Ishikawa (cell line): ENCODE measurements around the gene LSMEM2.

Source experiments
- EGR1 ChIP-seq: IDR thresholded peaks from 2 replicates; pipeline ENCODE4 v1.6.1; 2012
- EP300 ChIP-seq: IDR thresholded peaks from 2 replicates; pipeline ENCODE4 v1.6.1; 2012; ENCODE audit warnings: borderline replicate concordance
- MAX ChIP-seq: IDR thresholded peaks from 2 replicates; pipeline ENCODE4 v1.6.1; 2012
- NFIC ChIP-seq: IDR thresholded peaks from 2 replicates; pipeline ENCODE4 v1.6.1; 2012
- REST ChIP-seq: IDR thresholded peaks from 2 replicates; pipeline ENCODE4 v1.6.1; 2012; ENCODE audit warnings: low read depth, mild to moderate bottlenecking
- TAF1 ChIP-seq: IDR thresholded peaks from 2 replicates; pipeline ENCODE4 v1.6.1; 2012; ENCODE audit warnings: low read depth, mild to moderate bottlenecking

GRCh38 chr3:50330330-50330729, 51.4 kb downstream of the LSMEM2 start:
- TF ChIP-seq EP300 (no peak), TAF1 (no peak), REST (no peak), EGR1 (no peak), MAX (no peak), NFIC (no peak)
